Neural cell (in vitro differentiated cells): ENCODE results near the gene ANO8. TPM values are rescaled to one million over a fixed set of nuclear protein-coding genes. Genes with fewer than 3 reads are reported as not detected.

Source experiments
- H2AFZ ChIP-seq: fragments of 200-600, 300-800 bp; sonication (generic), shearing (Covaris generic); 2 replicates; pipeline ENCODE4 v1.6.0; 2014; ENCODE audit warnings: low read depth, mild to moderate bottlenecking, antibody characterized with exemption, low read length, moderate library complexity
- H3F3A ChIP-seq: fragments of 200-600 bp; shearing (Covaris generic); 2 replicates; pipeline ENCODE4 v1.6.1; 2016; ENCODE audit warnings: mild to moderate bottlenecking, moderate library complexity, mixed read lengths, antibody characterized with exemption, low read length; ENCODE audit not compliant: insufficient read depth, poor library complexity, severe bottlenecking
- H3K27ac ChIP-seq: fragments of 200-600, 300-800 bp; sonication (generic), shearing (Covaris generic); 2 replicates; pipeline ENCODE4 v1.5.1; 2014; ENCODE audit warnings: mild to moderate bottlenecking, low read length, moderate library complexity
- H3K27me3 ChIP-seq: fragments of 300-800, 200-600 bp; sonication (generic), shearing (Covaris generic); 2 replicates; pipeline ENCODE4 v1.6.0; 2014; ENCODE audit warnings: mild to moderate bottlenecking, low read depth, low read length, moderate library complexity; ENCODE audit not compliant: insufficient read depth
- H3K36me3 ChIP-seq: fragments of 300-800, 200-600 bp; sonication (generic), shearing (Covaris generic); 2 replicates; pipeline ENCODE4 v1.5.1; 2014; ENCODE audit warnings: mild to moderate bottlenecking, antibody characterized with exemption, low read length, moderate library complexity; ENCODE audit not compliant: insufficient read depth
- H3K4me2 ChIP-seq: fragments of 300-800, 200-600 bp; sonication (generic), shearing (Covaris generic); 2 replicates; pipeline ENCODE4 v1.6.0; 2014; ENCODE audit warnings: mild to moderate bottlenecking, low read length
- H3K4me3 ChIP-seq: fragments of 300-800, 200-600 bp; sonication (generic), shearing (Covaris generic); 2 replicates; pipeline ENCODE4 v1.5.1; 2014; ENCODE audit warnings: mild to moderate bottlenecking, low read length, moderate library complexity
- H3K79me2 ChIP-seq: fragments of 200-600 bp; shearing (Covaris generic); replicated peaks from 2 replicates; pipeline ENCODE4 v1.6.0; 2014; ENCODE audit warnings: mild to moderate bottlenecking, low read length, moderate library complexity; ENCODE audit not compliant: insufficient read depth
- H3K9ac ChIP-seq: fragments of 300-800, 200-600 bp; sonication (generic), shearing (Covaris generic); 2 replicates; pipeline ENCODE4 v1.6.1; 2016; ENCODE audit warnings: mild to moderate bottlenecking, low read length, mixed read lengths
- H3K9me2 ChIP-seq: fragments of 200-600 bp; shearing (Covaris generic); 2 replicates; pipeline ENCODE4 v1.6.1; 2016; ENCODE audit warnings: mild to moderate bottlenecking, low read length, mixed read lengths; ENCODE audit not compliant: insufficient read depth
- H3K9me3 ChIP-seq: fragments of 200-600, 300-800 bp; sonication (generic), shearing (Covaris generic); 2 replicates; pipeline ENCODE4 v1.6.1; 2016; ENCODE audit warnings: mild to moderate bottlenecking, mixed run types, low read length, moderate library complexity, mixed read lengths
- H4K20me1 ChIP-seq: fragments of 200-600 bp; shearing (Covaris generic); 2 replicates; pipeline ENCODE4 v1.6.1; 2016; ENCODE audit warnings: mild to moderate bottlenecking, mixed run types; ENCODE audit not compliant: insufficient read depth
- CTCF ChIP-seq: fragments of 450-650 bp; IDR thresholded peaks from 2 replicates; pipeline ENCODE4 v1.5.1; 2014; ENCODE audit warnings: antibody characterized with exemption, mild to moderate bottlenecking, moderate library complexity; ENCODE audit not compliant: poor library complexity, severe bottlenecking
- EP300 ChIP-seq: fragments of 450-650 bp; conservative IDR thresholded peaks from 2 replicates; pipeline ENCODE4 v1.6.1; 2014; ENCODE audit warnings: antibody characterized with exemption, mild to moderate bottlenecking, moderate library complexity; ENCODE audit not compliant: poor library complexity, severe bottlenecking
- EZH2 ChIP-seq: fragments of 200-600, 300-800 bp; shearing (Covaris generic), sonication (generic); IDR thresholded peaks from 2 replicates; pipeline ENCODE4 v1.6.1; 2014; ENCODE audit warnings: antibody characterized with exemption, low read length, borderline replicate concordance, mild to moderate bottlenecking; ENCODE audit not compliant: insufficient read depth, poor library complexity, severe bottlenecking
- MXI1 ChIP-seq: fragments of 450-650 bp; conservative IDR thresholded peaks from 2 replicates; pipeline ENCODE4 v1.6.1; 2014; ENCODE audit warnings: antibody characterized with exemption, mild to moderate bottlenecking; ENCODE audit not compliant: poor library complexity, severe bottlenecking
- POLR2AphosphoS5 ChIP-seq: IDR thresholded peaks from 2 replicates; pipeline ENCODE4 v1.6.1; 2012
- RAD21 ChIP-seq: fragments of 450-650 bp; conservative IDR thresholded peaks from 2 replicates; pipeline ENCODE4 v1.6.1; 2014; ENCODE audit warnings: antibody characterized with exemption, mild to moderate bottlenecking, moderate library complexity
- REST ChIP-seq: IDR thresholded peaks from 2 replicates; pipeline ENCODE4 v1.6.1; 2012; ENCODE audit warnings: borderline replicate concordance
- SMC3 ChIP-seq: fragments of 450-650 bp; conservative IDR thresholded peaks from 2 replicates; pipeline ENCODE4 v1.6.1; 2014; ENCODE audit warnings: antibody characterized with exemption, mild to moderate bottlenecking, moderate library complexity; ENCODE audit not compliant: poor library complexity
- TAF1 ChIP-seq: IDR thresholded peaks from 2 replicates; pipeline ENCODE4 v1.6.1; 2012; ENCODE audit warnings: low read depth
- polyA plus RNA-seq: library from polyadenylated mRNA; depleted of rRNA; stranded (reverse); fragments of >200 nt; gene quantifications from 2 replicates; pipeline ENCODE4 v1.2.3, GENCODE V29; 2014

ANO8 gene
- polyA plus RNA-seq, 1 donor from 2014 or later: 51.3 TPM

DNA sequence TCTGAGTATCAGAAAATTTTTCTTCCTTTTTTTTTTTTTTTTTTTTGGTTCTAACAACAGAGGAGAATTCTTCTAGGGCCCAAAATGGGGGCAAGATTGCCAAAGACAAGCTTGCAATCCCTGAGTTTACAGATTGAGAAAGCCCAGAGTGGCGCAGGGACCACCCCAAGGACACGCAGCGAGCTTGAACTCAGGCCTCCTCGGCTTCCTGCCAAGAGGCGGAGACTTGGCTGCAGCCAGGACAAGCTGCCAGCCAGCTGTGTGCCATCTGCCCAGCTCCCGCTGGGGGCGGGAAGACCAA lies 29.5 kb downstream of the ANO8 start:
- H3K9me2 ChIP-seq: no peaks in the 10 kb centered on the region
- H3K4me3 ChIP-seq: peak overlapping the region; percentile 92
- H3K9me3 ChIP-seq: no peaks in the 10 kb centered on the region
- H4K20me1 ChIP-seq: no peaks in the 10 kb centered on the region
- peak overlapping the region; percentile 52 for H3K9ac ChIP-seq
- no peaks in the 10 kb centered on the region for H3K36me3 ChIP-seq
- peak overlapping the region; percentile 30 for H3K27ac ChIP-seq
- TF ChIP-seq EP300: no peak
- TF ChIP-seq CTCF: no peak
- no peak for TF ChIP-seq REST
- no peak for TF ChIP-seq TAF1
- TF ChIP-seq POLR2AphosphoS5: no peak
- no peak for TF ChIP-seq SMC3
- TF ChIP-seq RAD21: no peak
- peak overlapping the region; percentile 64 for H3K4me2 ChIP-seq
- peak overlapping the region; percentile 48 for H2AFZ ChIP-seq
- H3K27me3 ChIP-seq: no peaks in the 10 kb centered on the region
- peaks cover 7% of the 10 kb centered on the region for H3K79me2 ChIP-seq
- H3F3A ChIP-seq: no peaks in the 10 kb centered on the region

- Histone ChIP-seq H4K20me1 (no peaks in the 10 kb centered on the region), H3K9ac (no peak overlapping the region), H3K36me3 (no peaks in the 10 kb centered on the region), H3K9me2 (no peaks in the 10 kb centered on the region), H3K79me2 (peaks cover 1% of the 10 kb centered on the region), H3K27ac (no peak overlapping the region), H3K9me3 (no peaks in the 10 kb centered on the region), H3K4me2 (no peak overlapping the region), H3F3A (no peaks in the 10 kb centered on the region), H2AFZ (no peak overlapping the region), H3K4me3 (peak overlapping the region; percentile 92), H3K27me3 (no peaks in the 10 kb centered on the region)
- TF ChIP-seq SMC3 (no peak), TAF1 (no peak), EP300 (no peak), POLR2AphosphoS5 (no peak), RAD21 (no peak), CTCF (no peak), MXI1 (no peak), REST (no peak), EZH2 (no peak)
These were observed 30.1 kb downstream of the ANO8 start for GRCh38 chr19:17304386-17305215.
